Activated CD4-positive, alpha-beta T cell treated with anti-CD3 and anti-CD28 coated beads, Interleukin-2, Interleukin-6, amounts not matched to agents 100 ng/mL and 50 ng/mL, durations not matched to agents 16 hours and 8 hours (primary cell): Measurements from ENCODE around the gene TMEM271.

ENCODE experiments used
- DNase-seq: peaks from one replicate; pipeline ENCODE4 v3.0.0-alpha.2; 2020

The TMEM271 gene, protein sequence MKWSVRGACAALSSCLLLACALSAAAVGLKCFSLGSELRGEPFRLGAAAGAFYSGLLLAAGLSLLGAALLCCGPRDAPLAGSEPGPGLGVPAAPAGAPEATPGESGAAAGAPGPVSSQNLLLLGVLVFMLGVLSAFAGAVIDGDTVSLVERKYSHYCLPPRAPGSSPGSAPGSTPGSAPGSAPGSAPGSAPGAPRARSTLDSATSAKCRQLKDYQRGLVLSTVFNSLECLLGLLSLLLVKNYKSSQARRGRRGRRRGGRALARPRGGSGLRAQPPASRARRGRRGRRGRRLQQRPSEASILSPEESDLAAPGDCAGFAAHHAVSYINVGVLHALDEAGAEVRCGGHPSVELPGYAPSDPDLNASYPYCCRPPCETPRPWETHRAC

GRCh38 chr4:576245-576821, at the start of gene TMEM271:
TMEM271 (minus strand) TSS chr4:576295; CDS start chr4:576062, 233 bp downstream.
- DNase-seq = no peak

DNA sequence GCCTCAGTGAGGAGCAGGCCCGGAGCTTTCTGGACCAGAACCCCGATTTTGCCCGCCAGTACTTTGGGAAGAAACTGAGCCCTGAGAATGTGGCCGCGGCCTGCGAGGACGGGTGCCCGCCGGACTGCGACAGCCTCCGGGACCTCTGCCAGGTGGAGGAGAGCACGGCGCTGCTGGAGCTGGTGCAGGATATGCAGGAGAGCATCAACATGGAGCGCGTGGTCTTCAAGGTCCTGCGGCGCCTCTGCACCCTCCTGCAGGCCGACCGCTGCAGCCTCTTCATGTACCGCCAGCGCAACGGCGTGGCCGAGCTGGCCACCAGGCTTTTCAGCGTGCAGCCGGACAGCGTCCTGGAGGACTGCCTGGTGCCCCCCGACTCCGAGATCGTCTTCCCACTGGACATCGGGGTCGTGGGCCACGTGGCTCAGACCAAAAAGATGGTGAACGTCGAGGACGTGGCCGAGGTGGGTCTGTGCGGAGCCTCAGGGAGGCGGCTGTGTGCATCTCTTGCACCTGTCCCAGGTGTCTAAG, 49.6 kb upstream of the TMEM271 start:
- DNase-seq = no peak

DNA sequence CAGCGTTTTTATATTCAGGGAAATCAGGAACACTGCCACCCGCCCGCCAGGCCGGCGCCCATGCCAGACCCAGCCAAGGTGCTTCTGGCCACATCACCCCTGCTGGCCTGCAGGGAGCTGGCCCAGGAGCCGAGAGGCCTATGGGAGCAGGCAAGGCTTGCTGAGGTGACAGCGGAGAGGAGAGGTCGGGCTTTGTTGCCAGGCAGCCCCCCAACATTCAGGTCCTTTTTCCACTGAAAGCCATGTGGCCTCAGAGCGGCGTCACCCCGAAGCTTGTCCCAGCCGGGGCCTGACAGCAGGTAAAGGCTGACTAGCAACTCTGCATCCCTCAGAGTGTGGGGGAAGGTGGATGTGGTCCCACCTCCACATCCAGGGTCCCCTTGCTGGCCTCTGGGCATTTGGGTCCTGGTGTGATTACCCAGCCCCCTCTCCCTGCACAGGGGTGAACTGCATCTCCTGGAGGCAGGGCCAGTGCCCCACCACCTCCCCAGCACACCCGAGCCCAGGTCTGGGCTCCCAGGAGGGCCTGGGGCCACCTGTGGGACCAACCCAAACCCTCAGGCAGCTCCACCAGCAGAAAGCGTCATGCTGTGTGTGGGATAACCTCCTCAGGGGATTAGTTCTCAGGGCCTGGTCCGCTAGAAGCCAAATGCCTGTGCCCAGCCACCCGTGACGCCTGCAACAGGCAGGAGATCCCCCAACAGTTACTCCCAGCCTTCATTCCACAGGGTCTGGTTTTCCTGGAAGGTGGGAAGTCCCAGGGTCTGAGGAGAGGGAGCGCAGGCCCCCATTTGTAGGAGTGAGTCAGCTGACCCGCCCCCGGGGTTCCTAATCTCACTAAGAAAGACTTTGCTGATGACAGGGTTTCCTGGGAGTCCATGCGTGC, 48.9 kb upstream of the TMEM271 start, which contains the start of gene PDE6B:
TSS of gene PDE6B (plus strand) at position 869 of the 886 bp plus-strand sequence. CDS start 54 bp downstream, outside the sequence.
- DNase-seq = no peak

GRCh38 chr4:623914-624566, 47.9 kb upstream of the TMEM271 start:
- no peak for DNase-seq

DNA sequence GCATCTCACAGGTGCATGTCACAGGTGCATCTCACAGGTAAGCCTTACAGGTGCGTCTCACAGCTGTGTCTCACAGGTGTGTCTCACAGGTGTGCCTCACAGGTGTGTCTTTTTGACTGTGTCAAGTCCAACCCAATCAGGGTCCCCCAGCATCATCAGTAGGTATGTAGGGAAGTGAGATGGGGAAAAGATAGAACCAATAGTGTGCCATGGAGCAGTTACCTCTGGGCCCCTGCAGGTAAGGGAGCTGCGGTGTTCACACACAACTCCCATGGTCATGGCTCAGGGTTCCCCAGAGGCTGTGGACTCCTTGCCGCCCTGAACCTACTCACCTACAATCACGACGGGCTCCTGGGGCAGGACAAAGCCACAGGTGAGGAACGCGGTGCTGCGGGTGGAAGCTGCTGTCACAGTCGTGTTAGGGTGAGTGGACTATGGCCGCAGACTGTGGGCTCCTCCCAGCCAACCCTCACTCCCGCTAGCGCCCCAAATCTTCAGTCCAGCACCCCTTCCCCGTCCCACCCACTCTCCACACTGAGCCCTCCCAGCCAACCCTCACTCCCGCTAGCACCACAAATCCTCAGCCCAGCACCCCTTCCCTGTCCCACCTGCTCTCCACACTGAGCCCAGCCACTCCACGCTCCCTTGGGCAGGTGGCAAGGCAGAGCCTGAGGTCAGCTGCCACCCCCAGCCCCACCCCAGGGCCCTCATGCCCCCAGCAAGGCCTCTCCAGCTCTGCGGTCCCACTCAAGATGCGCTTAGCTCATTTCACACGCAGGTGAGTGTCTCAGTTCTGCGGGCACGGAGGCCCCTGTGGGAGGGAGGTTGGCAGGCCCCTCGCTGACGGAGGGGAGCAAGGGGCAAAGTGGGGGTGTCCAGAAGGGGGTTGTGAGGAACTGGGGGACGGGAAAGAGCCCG, 47.2 kb upstream of the TMEM271 start:
- no peak for DNase-seq

GRCh38 chr4:622071-622995, 46.2 kb upstream of the TMEM271 start:
- no peak for DNase-seq

DNA sequence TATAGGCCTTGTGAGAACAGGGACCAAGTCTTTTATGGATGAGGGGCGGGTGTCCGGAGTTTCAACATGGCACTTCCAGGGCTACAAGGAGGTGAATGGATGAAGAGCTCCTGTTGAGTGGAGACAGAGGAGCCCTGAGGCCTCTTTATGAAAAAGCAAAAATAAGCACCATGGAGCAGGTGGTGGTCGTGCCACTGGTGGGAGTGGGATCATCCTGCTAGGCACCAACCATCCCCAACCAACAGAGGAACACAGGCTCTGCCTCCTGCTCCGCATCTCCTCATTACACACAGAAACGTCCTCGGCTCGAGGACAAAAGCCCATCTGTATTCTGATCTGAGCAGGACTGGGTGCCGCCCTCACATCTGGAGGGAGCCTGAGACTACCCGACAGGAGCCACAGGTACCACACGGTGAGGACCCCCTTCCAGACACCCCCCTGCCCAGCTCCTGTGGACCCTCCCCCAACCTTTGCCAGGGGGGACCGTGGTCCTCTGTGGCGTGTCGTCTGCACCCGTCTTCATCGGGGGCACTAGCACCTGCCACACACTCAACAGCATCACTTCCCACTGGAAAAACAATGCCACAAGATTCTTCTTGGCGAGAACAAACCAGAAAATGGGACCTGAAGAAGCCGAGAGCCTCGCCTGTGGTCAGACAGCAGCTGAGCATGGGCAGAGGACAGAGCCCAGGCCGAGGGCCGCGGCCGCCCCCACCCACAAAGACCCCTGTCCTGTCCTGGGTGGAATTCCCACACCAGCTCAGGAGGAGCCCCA, 45.4 kb upstream of the TMEM271 start:
- DNase-seq = no peak

DNA sequence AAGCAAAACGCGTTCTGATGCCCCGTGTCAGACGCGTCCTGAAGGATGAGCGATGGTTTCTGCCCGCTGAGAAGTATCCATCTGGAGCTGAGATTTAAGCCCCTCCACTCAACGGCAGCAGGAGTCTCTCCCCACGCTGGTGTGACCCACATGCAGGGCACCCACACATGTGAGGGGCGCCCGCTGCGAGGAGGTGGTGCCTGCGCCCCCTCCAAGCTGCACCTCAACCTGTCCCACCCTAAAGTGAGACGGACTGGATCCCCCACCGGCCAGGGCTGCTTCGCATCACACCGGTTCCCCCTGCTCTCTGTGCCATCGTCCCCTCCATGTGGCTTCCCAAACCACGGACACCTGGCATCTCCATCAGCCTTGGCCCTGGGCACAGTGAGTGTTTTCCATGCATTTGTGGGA, 44.8 kb upstream of the TMEM271 start:
- no peak for DNase-seq

DNA sequence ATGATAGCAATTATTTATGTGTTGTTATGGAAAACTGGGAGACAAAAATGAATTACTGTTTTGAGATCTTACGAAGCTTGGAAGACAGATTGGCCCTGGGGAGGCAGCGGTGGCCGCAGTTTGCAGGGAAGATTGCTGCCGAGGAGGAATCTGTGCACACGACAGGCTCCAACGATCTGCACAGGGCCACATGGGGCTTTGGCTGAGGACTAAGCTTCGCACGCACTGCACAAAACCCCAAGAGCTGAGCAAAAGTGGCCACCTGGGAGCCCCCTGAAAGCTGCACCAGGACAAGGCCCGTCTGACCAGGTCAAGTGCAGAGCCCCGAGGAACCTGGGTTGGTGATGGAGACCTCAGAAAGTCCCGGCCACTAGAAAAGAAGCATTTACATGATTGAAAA, 44.1 kb upstream of the TMEM271 start:
- DNase-seq = no peak

- DNase-seq = no peak
Measured at GRCh38 chr4:617644-618641, 41.8 kb upstream of the TMEM271 start.

DNA sequence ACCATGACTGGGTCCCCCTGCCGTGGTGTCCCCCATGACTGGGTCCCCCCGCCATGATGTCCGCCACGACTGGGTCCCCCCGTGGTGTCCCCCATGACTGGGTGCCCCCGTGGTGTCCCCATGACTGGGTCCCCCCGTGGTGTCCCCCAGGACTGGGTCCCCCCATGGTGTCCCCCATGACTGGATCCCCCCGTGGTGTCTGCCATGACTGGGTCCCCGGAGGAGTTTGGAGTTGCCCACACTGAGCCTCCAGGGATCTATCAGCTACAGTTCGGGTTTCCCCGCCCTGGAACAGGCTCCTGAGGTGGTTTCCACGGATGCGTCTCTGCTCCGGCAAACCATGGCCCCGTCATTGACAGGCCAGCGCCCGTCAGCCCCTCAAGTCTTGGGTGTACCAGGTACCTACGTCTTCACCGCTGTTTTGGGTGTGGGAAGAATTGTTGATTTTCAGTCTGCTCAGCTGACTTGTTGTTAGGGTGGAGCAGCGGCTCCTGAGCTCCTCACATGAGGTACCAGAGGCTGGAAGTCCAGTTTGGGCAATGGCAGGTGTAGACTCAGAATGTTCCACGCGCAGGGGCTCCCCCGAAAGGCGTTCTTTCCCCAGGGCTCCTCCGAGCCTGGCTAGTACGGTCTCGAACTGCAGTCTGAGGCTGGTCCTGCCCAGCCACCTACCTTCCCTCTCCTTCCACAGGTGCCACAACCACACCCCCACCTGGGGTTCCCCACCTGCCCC, 41.0 kb upstream of the TMEM271 start:
- DNase-seq = no peak

DNA sequence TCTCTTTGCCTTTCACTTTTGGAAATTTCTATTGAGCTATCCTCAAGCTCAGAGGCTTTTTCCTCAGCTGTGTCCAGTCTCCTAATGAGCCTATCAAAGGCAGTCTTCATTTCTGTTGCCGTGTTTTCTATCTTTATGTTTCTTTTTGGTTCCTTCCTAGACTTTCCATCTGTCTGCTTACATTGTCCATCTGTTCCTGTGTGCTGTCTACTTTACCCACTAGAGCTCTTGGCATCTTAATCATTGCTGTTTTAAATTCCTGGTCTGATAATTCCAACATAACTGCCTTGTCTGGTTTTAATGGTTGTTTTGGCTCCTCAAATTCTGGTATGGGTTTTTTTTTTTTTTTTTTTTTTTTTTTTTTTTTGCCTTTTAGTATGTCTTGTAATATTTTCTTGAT, 40.0 kb upstream of the TMEM271 start:
- DNase-seq = no peak

- DNase-seq = no peak
Measured at GRCh38 chr4:613126-613525, 37.0 kb upstream of the TMEM271 start.

DNA sequence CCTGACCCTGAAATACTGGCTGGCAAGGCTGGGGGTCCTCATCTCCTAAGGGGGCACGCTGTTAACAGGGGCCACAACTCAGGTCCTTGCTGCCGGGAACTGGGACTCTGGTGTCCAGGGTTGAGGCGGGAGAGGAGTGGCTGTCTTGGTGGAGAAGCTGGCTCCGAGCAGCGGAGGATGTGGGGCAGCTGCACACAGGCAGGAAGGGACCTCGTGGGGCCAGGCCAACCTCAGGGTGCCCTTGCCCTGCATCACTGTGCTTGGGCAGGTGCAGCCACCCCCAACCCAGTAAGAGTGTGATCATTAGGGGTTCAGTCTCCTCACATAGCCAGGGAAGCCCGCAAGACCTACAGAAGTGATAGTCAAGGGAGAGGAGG, 36.6 kb upstream of the TMEM271 start:
- no peak for DNase-seq

- no peak for DNase-seq
Measured at GRCh38 chr4:612052-612748, 36.1 kb upstream of the TMEM271 start.

- DNase-seq = no peak
Measured at GRCh38 chr4:610411-611261, 34.5 kb upstream of the TMEM271 start.
